Measurements from ENCODE around the gene TMED8.
A peak's percentile ranks its signal among the peaks of the same experiment; 100 is the strongest.

Gene TMED8

DNA sequence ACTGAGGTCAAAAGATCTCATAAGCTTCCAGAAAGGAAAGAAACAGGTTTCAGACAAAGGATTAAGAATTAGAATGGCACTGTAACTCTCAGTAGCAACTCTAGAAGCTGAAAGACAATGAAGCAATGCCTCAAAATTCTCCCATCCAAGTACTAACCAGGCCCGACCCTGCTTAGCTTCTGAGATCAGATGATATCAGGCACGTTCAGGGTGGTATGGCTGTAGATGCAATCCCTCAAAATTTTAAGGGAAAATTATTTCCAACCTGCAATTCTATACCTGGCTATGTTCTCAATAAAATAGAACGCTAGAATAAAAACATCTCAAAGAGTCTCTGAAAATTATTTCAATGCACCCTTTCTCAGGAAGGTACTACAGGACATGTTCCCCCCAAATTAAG, 26.9 kb upstream of the TMED8 start:
- Histone ChIP-seq H3K4me3 (ENCODE audit: low read depth, low read length) (no peak overlapping the region), H3K27me3 (ENCODE audit: control insufficient read depth, insufficient read depth, low read length) (no peaks in the 10 kb centered on the region), H3K9me3 (ENCODE audit: control insufficient read depth, insufficient read depth, low read length) (no peaks in the 10 kb centered on the region), H3K4me1 (ENCODE audit: control insufficient read depth, insufficient read depth, low read length) (no peaks in the 10 kb centered on the region), H3K9ac (ENCODE audit: low read depth, low read length) (no peak overlapping the region), H3K36me3 (ENCODE audit: control insufficient read depth, insufficient read depth, low read length) (no peaks in the 10 kb centered on the region)

DNA sequence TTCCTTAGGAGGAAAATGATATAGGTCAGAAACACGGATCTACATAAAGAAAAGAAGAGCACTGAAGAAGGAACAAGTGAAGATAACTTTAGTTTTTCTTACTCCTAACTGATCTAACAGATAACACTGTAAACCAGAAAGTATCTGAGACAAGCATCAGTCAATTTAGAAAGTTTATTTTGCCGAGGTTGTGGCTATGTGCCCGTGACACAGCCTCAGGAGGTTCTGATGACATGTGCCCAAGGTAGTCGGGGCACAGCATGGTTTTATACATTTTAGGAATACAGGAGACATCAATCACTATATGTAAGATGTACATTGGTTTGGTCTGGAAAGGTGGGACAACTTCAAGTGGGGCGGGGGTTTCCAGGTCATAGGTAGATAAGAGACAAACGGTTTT, 23.3 kb upstream of the TMED8 start:
- Histone ChIP-seq H3K36me3 (ENCODE audit: control insufficient read depth, insufficient read depth, low read length) (no peaks in the 10 kb centered on the region), H3K4me1 (ENCODE audit: control insufficient read depth, insufficient read depth, low read length) (no peaks in the 10 kb centered on the region), H3K4me3 (ENCODE audit: low read depth, low read length) (no peak overlapping the region), H3K9me3 (ENCODE audit: control insufficient read depth, insufficient read depth, low read length) (no peaks in the 10 kb centered on the region), H3K9ac (ENCODE audit: low read depth, low read length) (no peak overlapping the region), H3K27me3 (ENCODE audit: control insufficient read depth, insufficient read depth, low read length) (no peaks in the 10 kb centered on the region)

DNA sequence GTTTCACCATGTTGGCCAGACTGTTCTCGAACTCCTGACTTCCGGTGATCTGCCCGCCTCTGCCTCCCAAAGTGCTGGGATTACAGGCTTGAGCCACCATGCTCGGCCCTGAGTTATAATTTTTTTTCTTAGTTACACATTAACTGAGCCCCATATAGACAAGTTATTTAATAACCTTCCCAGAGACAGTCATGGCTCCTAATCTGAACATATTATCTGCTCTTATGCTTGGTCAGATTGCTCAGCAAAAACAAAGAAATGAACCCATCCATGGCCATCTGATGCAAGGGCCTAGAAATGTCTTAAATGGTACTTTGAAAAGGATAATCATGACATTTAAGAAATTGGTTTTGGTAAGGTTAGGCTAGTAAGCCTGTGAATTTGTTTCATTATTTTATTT, 13.3 kb upstream of the TMED8 start:
- Histone ChIP-seq H3K9ac (ENCODE audit: low read depth, low read length) (no peak overlapping the region), H3K27me3 (ENCODE audit: control insufficient read depth, insufficient read depth, low read length) (no peaks in the 10 kb centered on the region), H3K36me3 (ENCODE audit: control insufficient read depth, insufficient read depth, low read length) (no peaks in the 10 kb centered on the region), H3K4me3 (ENCODE audit: low read depth, low read length) (no peak overlapping the region), H3K4me1 (ENCODE audit: control insufficient read depth, insufficient read depth, low read length) (no peaks in the 10 kb centered on the region), H3K9me3 (ENCODE audit: control insufficient read depth, insufficient read depth, low read length) (no peaks in the 10 kb centered on the region)

DNA sequence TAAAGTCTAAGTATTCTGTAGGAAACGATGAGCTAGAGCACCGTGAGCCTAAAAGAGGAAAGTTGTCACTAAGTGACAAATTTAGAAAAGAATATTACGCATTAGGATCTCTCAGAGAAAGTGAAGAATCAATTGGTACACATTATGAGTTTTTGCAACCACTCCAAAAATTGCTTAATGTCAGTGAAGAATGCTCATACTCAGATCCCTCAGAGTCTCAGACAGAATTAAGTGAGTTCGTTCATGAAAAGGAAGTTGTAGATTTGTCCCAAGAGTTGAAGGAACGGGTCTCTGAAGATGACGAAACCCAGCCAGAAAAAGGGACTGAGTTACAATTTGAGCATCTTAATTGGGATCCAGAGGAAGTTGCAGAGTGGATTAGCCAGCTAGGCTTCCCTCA, 1.8 kb upstream of the TMED8 start:
- H3K4me1 ChIP-seq (ENCODE audit: control insufficient read depth, insufficient read depth, low read length): no peaks in the 10 kb centered on the region
- no peaks in the 10 kb centered on the region for H3K9me3 ChIP-seq (ENCODE audit: control insufficient read depth, insufficient read depth, low read length)
- no peak overlapping the region for H3K4me3 ChIP-seq (ENCODE audit: low read depth, low read length)
- peaks cover 3% of the 10 kb centered on the region for H3K27me3 ChIP-seq (ENCODE audit: control insufficient read depth, insufficient read depth, low read length)
- H3K36me3 ChIP-seq (ENCODE audit: control insufficient read depth, insufficient read depth, low read length): no peaks in the 10 kb centered on the region
- no peak overlapping the region for H3K9ac ChIP-seq (ENCODE audit: low read depth, low read length)

DNA sequence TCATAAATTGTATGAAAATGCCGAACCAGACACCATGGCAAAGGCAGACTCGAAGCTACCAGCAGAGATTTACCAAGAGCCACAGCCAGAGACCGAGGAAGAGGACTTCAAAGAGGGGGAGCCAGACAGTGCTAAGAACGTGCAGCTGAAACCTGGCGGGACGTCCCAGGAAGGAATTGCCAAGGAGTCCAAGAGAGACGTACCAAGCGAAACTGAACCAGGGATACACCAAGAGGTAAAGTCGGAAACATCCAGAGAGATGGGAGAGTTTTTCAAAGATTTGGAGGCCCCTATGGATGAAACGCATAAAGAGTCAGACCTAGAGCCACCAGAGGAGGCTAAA, 579 bp upstream of the TMED8 start:
- no peaks in the 10 kb centered on the region for H3K9me3 ChIP-seq (ENCODE audit: control insufficient read depth, insufficient read depth, low read length)
- no peaks in the 10 kb centered on the region for H3K4me1 ChIP-seq (ENCODE audit: control insufficient read depth, insufficient read depth, low read length)
- no peaks in the 10 kb centered on the region for H3K36me3 ChIP-seq (ENCODE audit: control insufficient read depth, insufficient read depth, low read length)
- H3K27me3 ChIP-seq (ENCODE audit: control insufficient read depth, insufficient read depth, low read length): peaks cover 3% of the 10 kb centered on the region
- H3K9ac ChIP-seq (ENCODE audit: low read depth, low read length): no peak overlapping the region
- peak overlapping the region; percentile 91 for H3K4me3 ChIP-seq (ENCODE audit: low read depth, low read length)

DNA sequence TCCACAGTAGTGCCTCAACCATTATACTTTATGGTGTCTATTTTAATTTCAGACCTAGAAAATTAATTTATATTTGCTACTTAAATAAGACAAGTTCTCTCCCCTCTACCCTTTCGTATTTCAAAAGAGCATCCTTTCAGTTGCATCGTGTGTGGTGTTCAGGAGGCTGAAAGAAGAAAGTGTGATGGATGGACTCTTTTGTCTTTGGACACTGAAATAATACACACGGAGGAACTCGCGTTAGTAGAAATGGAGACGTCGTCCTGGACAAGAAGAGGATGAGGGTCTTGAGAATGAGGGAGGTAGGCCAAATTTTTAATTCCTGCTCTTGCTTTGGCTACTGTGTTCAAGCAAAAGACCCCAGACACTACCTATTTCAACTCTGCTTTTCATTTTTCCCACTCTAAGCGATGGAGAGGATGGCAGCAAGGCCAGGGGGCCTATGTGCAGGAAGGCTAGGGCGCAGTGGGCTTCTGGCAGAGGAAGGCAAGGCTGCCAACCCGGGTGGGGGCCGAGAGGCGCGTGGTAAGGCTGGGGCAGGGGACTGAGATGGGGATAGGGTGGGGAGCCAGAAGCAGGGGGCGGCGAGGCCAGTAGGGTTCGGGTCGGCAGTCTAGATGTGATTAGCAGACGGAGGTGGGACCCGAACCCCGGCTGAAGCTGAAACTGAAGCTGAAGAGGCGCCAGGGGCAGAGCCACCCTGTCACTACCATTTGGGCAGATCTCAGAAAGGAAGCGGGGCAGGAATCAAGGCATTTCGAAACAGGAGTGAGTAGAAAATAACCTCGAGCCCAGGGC, 722 bp downstream of the TMED8 start:
- Histone ChIP-seq H3K4me1 (ENCODE audit: control insufficient read depth, insufficient read depth, low read length) (no peaks in the 10 kb centered on the region), H3K36me3 (ENCODE audit: control insufficient read depth, insufficient read depth, low read length) (no peaks in the 10 kb centered on the region), H3K4me3 (ENCODE audit: low read depth, low read length) (peak overlapping the region; percentile 91), H3K27me3 (ENCODE audit: control insufficient read depth, insufficient read depth, low read length) (peaks cover 3% of the 10 kb centered on the region), H3K9ac (ENCODE audit: low read depth, low read length) (peak overlapping the region; percentile 61), H3K9me3 (ENCODE audit: control insufficient read depth, insufficient read depth, low read length) (no peaks in the 10 kb centered on the region)

DNA sequence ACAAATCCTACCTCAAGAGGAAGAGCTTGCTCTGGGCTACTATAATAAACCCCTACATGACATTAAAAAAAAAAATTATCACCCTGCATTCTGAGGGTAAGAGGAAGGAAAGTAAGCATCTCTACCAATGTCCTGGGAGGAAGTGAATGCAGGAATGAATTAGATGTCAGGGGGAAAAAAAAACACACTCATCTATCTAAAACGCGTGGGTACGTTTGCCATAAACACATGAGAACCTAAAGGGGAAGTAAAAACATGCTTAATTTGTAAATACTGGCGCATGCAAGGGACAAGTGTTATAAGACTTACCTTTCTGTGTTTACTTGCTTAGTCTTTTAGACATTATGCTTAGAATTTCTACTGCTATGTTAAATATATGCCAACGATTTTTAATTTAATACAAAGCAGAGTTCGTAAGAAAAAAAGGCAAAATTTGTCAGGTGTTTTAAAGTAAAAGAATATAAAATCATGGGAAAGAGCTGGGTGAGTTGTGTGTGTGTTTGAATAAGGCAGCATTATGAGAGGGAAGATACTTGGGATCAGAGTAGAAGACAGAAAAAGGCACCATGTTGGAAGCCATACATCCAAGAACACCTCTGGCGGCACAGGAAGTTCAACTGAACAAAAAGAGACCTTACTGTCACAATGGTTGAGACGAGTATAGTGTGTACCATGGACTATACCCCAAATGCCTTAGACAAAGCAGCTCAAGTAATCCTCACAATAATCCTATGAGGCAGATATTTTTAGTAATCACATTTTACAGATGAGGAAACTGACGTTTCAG, 1.5 kb downstream of the TMED8 start:
- H3K4me1 ChIP-seq (ENCODE audit: control insufficient read depth, insufficient read depth, low read length): no peaks in the 10 kb centered on the region
- no peaks in the 10 kb centered on the region for H3K36me3 ChIP-seq (ENCODE audit: control insufficient read depth, insufficient read depth, low read length)
- no peaks in the 10 kb centered on the region for H3K9me3 ChIP-seq (ENCODE audit: control insufficient read depth, insufficient read depth, low read length)
- H3K9ac ChIP-seq (ENCODE audit: low read depth, low read length): no peak overlapping the region
- H3K4me3 ChIP-seq (ENCODE audit: low read depth, low read length): peak overlapping the region; percentile 91
- H3K27me3 ChIP-seq (ENCODE audit: control insufficient read depth, insufficient read depth, low read length): peaks cover 3% of the 10 kb centered on the region

DNA sequence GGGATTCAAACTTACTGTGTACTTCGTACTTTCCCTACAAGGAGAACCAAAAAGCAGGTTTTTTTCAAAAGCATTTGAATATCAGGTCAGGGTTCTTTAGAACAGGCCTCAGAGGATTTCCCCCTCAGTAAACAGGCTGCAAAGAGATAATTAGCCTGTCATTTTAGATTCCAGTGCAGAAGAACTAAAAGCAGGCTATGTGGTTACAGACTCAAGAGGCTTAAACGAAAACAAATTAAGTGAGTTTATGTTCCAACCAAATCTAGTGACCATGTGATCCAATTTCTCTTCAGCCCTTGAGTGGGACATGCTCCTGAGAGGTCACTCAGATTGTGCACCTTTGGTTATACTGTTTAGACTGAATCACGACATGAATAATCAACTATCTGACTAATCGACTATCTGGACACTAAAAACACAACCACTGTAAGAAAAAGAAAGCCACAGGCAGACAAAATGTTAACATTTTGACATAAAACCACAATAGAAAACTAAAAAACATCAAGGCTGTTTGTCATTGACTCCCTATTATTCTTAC, 4.5 kb downstream of the TMED8 start:
- Histone ChIP-seq H3K4me3 (ENCODE audit: low read depth, low read length) (no peak overlapping the region), H3K36me3 (ENCODE audit: control insufficient read depth, insufficient read depth, low read length) (no peaks in the 10 kb centered on the region), H3K4me1 (ENCODE audit: control insufficient read depth, insufficient read depth, low read length) (no peaks in the 10 kb centered on the region), H3K27me3 (ENCODE audit: control insufficient read depth, insufficient read depth, low read length) (peaks cover 3% of the 10 kb centered on the region), H3K9ac (ENCODE audit: low read depth, low read length) (no peak overlapping the region), H3K9me3 (ENCODE audit: control insufficient read depth, insufficient read depth, low read length) (no peaks in the 10 kb centered on the region)

DNA sequence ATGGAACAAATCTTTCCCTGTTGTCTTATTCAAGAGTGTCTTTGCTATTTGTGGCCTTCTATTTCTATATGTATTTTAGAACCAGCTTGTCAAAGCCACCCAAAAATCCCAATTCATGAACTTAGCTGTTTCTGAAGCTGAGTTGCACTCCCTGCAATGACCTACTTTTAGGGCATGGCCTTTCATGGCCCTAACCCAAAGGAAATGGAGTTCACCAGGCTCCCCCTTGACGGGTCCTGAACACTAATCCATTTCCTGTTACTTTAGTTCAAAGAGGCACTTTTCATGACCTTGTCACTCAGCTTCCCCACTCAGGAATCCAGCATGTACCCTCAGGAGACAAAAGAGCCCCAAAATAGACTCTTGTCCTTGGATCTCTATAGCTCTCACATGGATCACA, 7.6 kb downstream of the TMED8 start:
- no peaks in the 10 kb centered on the region for H3K9me3 ChIP-seq (ENCODE audit: control insufficient read depth, insufficient read depth, low read length)

DNA sequence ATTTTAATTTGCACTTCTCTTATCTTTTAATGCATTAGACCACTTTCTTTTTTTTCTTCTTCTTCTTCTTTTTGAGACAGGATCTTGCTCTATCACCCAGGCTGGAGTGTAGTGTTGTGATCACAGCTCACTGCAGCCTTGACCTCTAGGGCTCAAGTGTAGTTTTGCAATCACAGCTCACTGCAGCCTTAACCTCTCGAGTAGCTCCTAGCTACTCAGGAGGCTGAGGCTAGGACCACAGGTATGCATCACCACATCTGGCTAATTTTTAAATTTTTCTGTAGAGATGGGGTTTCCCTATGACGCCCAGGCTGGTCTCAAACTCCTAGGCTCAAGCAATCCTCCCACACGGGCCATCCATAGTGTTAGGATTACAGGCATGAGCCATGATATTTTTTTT, 12.7 kb downstream of the TMED8 start:
- Histone ChIP-seq H3K27me3 (ENCODE audit: control insufficient read depth, insufficient read depth, low read length) (no peaks in the 10 kb centered on the region), H3K4me3 (ENCODE audit: low read depth, low read length) (no peak overlapping the region), H3K9me3 (ENCODE audit: control insufficient read depth, insufficient read depth, low read length) (no peaks in the 10 kb centered on the region), H3K4me1 (ENCODE audit: control insufficient read depth, insufficient read depth, low read length) (no peaks in the 10 kb centered on the region), H3K9ac (ENCODE audit: low read depth, low read length) (no peak overlapping the region), H3K36me3 (ENCODE audit: control insufficient read depth, insufficient read depth, low read length) (no peaks in the 10 kb centered on the region)

More for the DNA sequence above, 7.6 kb downstream of the TMED8 start:
- H3K4me3 ChIP-seq (ENCODE audit: low read depth, low read length): no peak overlapping the region
- no peaks in the 10 kb centered on the region for H3K36me3 ChIP-seq (ENCODE audit: control insufficient read depth, insufficient read depth, low read length)
- no peaks in the 10 kb centered on the region for H3K27me3 ChIP-seq (ENCODE audit: control insufficient read depth, insufficient read depth, low read length)
- H3K9ac ChIP-seq (ENCODE audit: low read depth, low read length): no peak overlapping the region
- H3K4me1 ChIP-seq (ENCODE audit: control insufficient read depth, insufficient read depth, low read length): no peaks in the 10 kb centered on the region

DNA sequence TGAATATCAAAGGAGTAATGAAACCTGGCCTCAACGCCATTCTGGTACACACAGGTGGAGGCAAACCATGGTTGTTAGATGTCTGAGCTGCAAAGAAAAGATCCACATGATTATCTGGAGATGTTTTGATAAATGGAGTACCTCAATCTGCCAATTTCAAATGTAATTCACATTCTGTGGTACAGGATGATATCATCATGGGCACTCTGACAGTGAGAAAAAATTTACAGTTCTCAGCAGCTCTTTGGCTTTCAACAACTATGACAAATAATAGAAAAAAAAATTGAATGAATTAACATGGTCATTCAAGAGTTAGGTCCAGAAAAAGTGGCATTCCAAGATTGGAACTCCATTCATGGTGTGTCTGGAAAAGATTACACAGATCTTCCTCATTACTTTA, 17.3 kb downstream of the TMED8 start:
- H3K4me3 ChIP-seq (ENCODE audit: low read depth, low read length): no peak overlapping the region
- no peak overlapping the region for H3K9ac ChIP-seq (ENCODE audit: low read depth, low read length)
- no peaks in the 10 kb centered on the region for H3K9me3 ChIP-seq (ENCODE audit: control insufficient read depth, insufficient read depth, low read length)
- no peaks in the 10 kb centered on the region for H3K36me3 ChIP-seq (ENCODE audit: control insufficient read depth, insufficient read depth, low read length)
- H3K27me3 ChIP-seq (ENCODE audit: control insufficient read depth, insufficient read depth, low read length): no peaks in the 10 kb centered on the region
- no peaks in the 10 kb centered on the region for H3K4me1 ChIP-seq (ENCODE audit: control insufficient read depth, insufficient read depth, low read length)

DNA sequence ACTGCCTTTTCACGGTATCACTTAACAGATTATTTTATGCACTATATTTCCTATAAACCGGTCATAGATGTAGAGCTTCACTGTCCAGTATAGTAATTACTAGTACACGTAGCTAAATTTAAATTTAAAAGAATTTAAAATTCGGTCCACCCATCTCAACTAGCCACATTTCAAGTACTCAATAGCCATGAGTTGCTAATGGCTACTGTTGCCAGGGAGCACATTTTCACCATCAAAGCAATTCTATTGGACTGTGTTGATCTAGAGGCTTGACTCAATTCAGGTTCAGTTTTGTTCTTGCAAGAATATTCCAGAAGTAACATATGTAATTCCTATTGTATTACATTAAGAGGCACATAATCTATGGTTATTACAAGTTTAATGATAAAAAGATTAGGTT, 20.0 kb downstream of the TMED8 start:
- no peaks in the 10 kb centered on the region for H3K36me3 ChIP-seq (ENCODE audit: control insufficient read depth, insufficient read depth, low read length)

More for the DNA sequence above, 20.0 kb downstream of the TMED8 start:
- Histone ChIP-seq H3K27me3 (ENCODE audit: control insufficient read depth, insufficient read depth, low read length) (no peaks in the 10 kb centered on the region), H3K4me3 (ENCODE audit: low read depth, low read length) (no peak overlapping the region), H3K9me3 (ENCODE audit: control insufficient read depth, insufficient read depth, low read length) (no peaks in the 10 kb centered on the region), H3K9ac (ENCODE audit: low read depth, low read length) (no peak overlapping the region), H3K4me1 (ENCODE audit: control insufficient read depth, insufficient read depth, low read length) (no peaks in the 10 kb centered on the region)
